CD14-positive monocyte (primary cell): ENCODE results near the gene IFNG-AS1. TPM values are rescaled to one million over a fixed set of nuclear protein-coding genes. Genes with fewer than 3 reads are reported as not detected.

Experiments used
- DNase-seq, 3 donors: peaks; one replicate each; pipeline ENCODE4 v3.0.0-alpha.2; 2011 to 2022
- H2AFZ ChIP-seq: 2 replicates; pipeline ENCODE4 v1.6.0; 2012; ENCODE audit warnings: mild to moderate bottlenecking, low read depth, low read length, inconsistent platforms; ENCODE audit not compliant: insufficient read depth, poor library complexity, severe bottlenecking
- H3K27ac ChIP-seq, 2 donors: 1 replicate in 1 of 2; 2 replicates in 1 of 2; pipeline ENCODE4 v1.5.1; 2012 to 2013; ENCODE audit warnings: low read length in 2 of 2, control low read depth in 1 of 2, inconsistent platforms in 1 of 2, low read depth in 1 of 2, mild to moderate bottlenecking in 1 of 2
- H3K27me3 ChIP-seq, 2 donors: one replicate each; pipeline versions ENCODE4 v1.6.0 to v1.6.1; 2011 to 2013; ENCODE audit warnings: low read length in 2 of 2; ENCODE audit not compliant: control insufficient read depth in 2 of 2, insufficient read depth in 2 of 2
- H3K36me3 ChIP-seq, 2 donors: replicated peaks in 1 of 2; 1 replicate in 1 of 2; 2 replicates in 1 of 2; pipeline versions ENCODE4 v1.5.1 to v1.6.1; 2012 to 2013; ENCODE audit warnings: low read length in 2 of 2, control low read depth in 1 of 2, inconsistent platforms in 1 of 2, mild to moderate bottlenecking in 1 of 2; ENCODE audit not compliant: insufficient read depth in 2 of 2, control insufficient read depth in 1 of 2
- H3K4me1 ChIP-seq, 2 donors: 1 replicate in 1 of 2; 2 replicates in 1 of 2; pipeline versions ENCODE4 v1.5.1 to v1.6.1; 2012 to 2013; ENCODE audit warnings: low read length in 2 of 2, control low read depth in 1 of 2, inconsistent platforms in 1 of 2, mild to moderate bottlenecking in 1 of 2, moderate library complexity in 1 of 2; ENCODE audit not compliant: insufficient read depth in 2 of 2, control insufficient read depth in 1 of 2
- H3K4me2 ChIP-seq: replicated peaks from 2 replicates; pipeline ENCODE3; 2012; ENCODE audit warnings: low read length, moderate library complexity, mild to moderate bottlenecking; ENCODE audit not compliant: poor library complexity, severe bottlenecking; ENCODE audit errors: extremely low read depth
- H3K4me3 ChIP-seq, 3 experiments: fragments of 200-600 bp in 1 of 3; sonication (generic) in 1 of 3; replicated peaks in 1 of 3; 1 replicate in 2 of 3; 2 replicates in 1 of 3; pipeline ENCODE4 v1.5.1; 2011 to 2013; ENCODE audit warnings: low read length in 3 of 3, mild to moderate bottlenecking in 3 of 3, control low read depth in 2 of 3, low read depth in 2 of 3, inconsistent platforms in 1 of 3, moderate library complexity in 1 of 3
- H3K79me2 ChIP-seq: 2 replicates; pipeline ENCODE4 v1.6.0; 2012; ENCODE audit warnings: mild to moderate bottlenecking, control low read depth, inconsistent platforms, low read length, moderate library complexity; ENCODE audit not compliant: insufficient read depth
- H3K9ac ChIP-seq: 2 replicates; pipeline ENCODE4 v1.6.0; 2017; ENCODE audit warnings: low read length, mild to moderate bottlenecking; ENCODE audit not compliant: insufficient read depth, poor library complexity, severe bottlenecking
- H3K9me3 ChIP-seq, 2 donors: replicated peaks in 1 of 2; 1 replicate in 1 of 2; 2 replicates in 1 of 2; pipeline versions ENCODE4 v1.5.1 to v1.6.1; 2012 to 2013; ENCODE audit warnings: low read length in 2 of 2, control low read depth in 1 of 2; ENCODE audit not compliant: control insufficient read depth in 1 of 2, insufficient read depth in 1 of 2
- H4K20me1 ChIP-seq: 2 replicates; pipeline ENCODE4 v1.6.0; 2012; ENCODE audit warnings: mild to moderate bottlenecking, low read length, control low read depth, moderate library complexity; ENCODE audit not compliant: insufficient read depth
- H3K27ac Mint-ChIP-seq, 7 donors: one replicate each; pipeline ENCODE4 v1.8.0; 2020; ENCODE audit warnings: mild to moderate bottlenecking in 7 of 7, mixed read lengths in 7 of 7, moderate library complexity in 6 of 7, inconsistent platforms in 2 of 7
- H3K27me3 Mint-ChIP-seq, 3 donors: one replicate each; pipeline ENCODE4 v1.8.0; 2021 to 2022; ENCODE audit warnings: low read depth in 3 of 3, mild to moderate bottlenecking in 3 of 3, mixed read lengths in 3 of 3, moderate library complexity in 3 of 3, inconsistent platforms in 1 of 3
- H3K36me3 Mint-ChIP-seq, 2 donors: one replicate each; pipeline ENCODE4 v1.8.0; 2020; ENCODE audit warnings: mixed read lengths in 2 of 2, inconsistent platforms in 1 of 2, mild to moderate bottlenecking in 1 of 2
- H3K4me1 Mint-ChIP-seq: one replicate; pipeline ENCODE4 v1.8.0; 2020; ENCODE audit warnings: mild to moderate bottlenecking, mixed read lengths
- H3K4me3 Mint-ChIP-seq, 2 donors: one replicate each; pipeline ENCODE4 v1.8.0; 2020; ENCODE audit warnings: mild to moderate bottlenecking in 2 of 2, mixed read lengths in 2 of 2, moderate library complexity in 1 of 2
- H3K9me3 Mint-ChIP-seq, 7 donors: one replicate each; pipeline ENCODE4 v1.8.0; 2020 to 2022; ENCODE audit warnings: mixed read lengths in 7 of 7, mild to moderate bottlenecking in 6 of 7, moderate library complexity in 6 of 7, inconsistent platforms in 2 of 7
- CTCF ChIP-seq: fragments of 200-600 bp; IDR thresholded peaks from one replicate; pipeline ENCODE4 v1.8.0; 2022; ENCODE audit warnings: antibody characterized with exemption, mild to moderate bottlenecking
- WGBS: methylation state at CpG from one replicate; pipeline ENCODE4 v1.1.5; 2013; ENCODE audit warnings: missing lambda C conversion rate; ENCODE audit not compliant: insufficient coverage; 5-methylcytosine and 5-hydroxymethylcytosine counted together
- intact Hi-C, 2 donors: fragments of 100-400 bp; cut with micrococcal nuclease; formaldehyde crosslinking; loops; one replicate each; pipeline versions ENCODE4 v1.15.0 to v1.15.1; 2023
- polyA plus RNA-seq, 3 donors: library from polyadenylated mRNA; depleted of rRNA in 1 of 3; unstranded in 2 of 3; stranded (reverse) in 1 of 3; fragments of 300-500 nt in 2 of 3; fragments of >200 nt in 1 of 3; fragmentation: Illumina TruSeq in 2 of 3; gene quantifications; 1 replicate in 2 of 3; 2 replicates in 1 of 3; pipeline ENCODE4 v1.2.3, GENCODE V29; 2012 to 2021

IFNG-AS1 gene
- polyA plus RNA-seq, 3 donors, result not detected

- no peaks in the 10 kb centered on the region for H3K27me3 ChIP-seq
- H3K9me3 ChIP-seq, result no peaks in the 10 kb centered on the region
- intact Hi-C loops, result no loop called here
- H3K4me3 Mint-ChIP-seq, result no peak overlapping the region
- no peak overlapping the region for H3K4me2 ChIP-seq
- H3K4me1 ChIP-seq, result no peaks in the 10 kb centered on the region
- no peak overlapping the region for H3K27ac Mint-ChIP-seq
- no peaks in the 10 kb centered on the region for H4K20me1 ChIP-seq
- no peak overlapping the region for H3K4me3 ChIP-seq
- no peaks in the 10 kb centered on the region for H3K9me3 Mint-ChIP-seq
- no peaks in the 10 kb centered on the region for H3K36me3 ChIP-seq
- no peaks in the 10 kb centered on the region for H3K79me2 ChIP-seq
- no peak overlapping the region for H2AFZ ChIP-seq
- TF ChIP-seq CTCF, result no peak
- H3K4me1 Mint-ChIP-seq, result no peaks in the 10 kb centered on the region
- H3K27ac ChIP-seq, result no peak overlapping the region
- no peak overlapping the region for H3K9ac ChIP-seq
- H3K27me3 Mint-ChIP-seq, result peaks cover 0 to 3% (median 0%) of the 10 kb centered on the region in 3 donors
- no CpG with 5 or more reads among the region's 2 CpGs for WGBS
- H3K36me3 Mint-ChIP-seq, result no peaks in the 10 kb centered on the region
- DNase-seq, result no peak
Observed at GRCh38 chr12:67966560-67966959, 22.7 kb upstream of the IFNG-AS1 start.

GRCh38 chr12:67968321-67968720 lies 20.9 kb upstream of the IFNG-AS1 start:
- Mint-ChIP-seq H3K4me3 (no peak overlapping the region), H3K36me3 (no peaks in the 10 kb centered on the region), H3K27me3 (peaks cover 0 to 4% (median 0%) of the 10 kb centered on the region in 3 donors), H3K9me3 (no peaks in the 10 kb centered on the region), H3K27ac (no peak overlapping the region), H3K4me1 (no peaks in the 10 kb centered on the region)
- Histone ChIP-seq H3K4me1 (no peaks in the 10 kb centered on the region), H2AFZ (no peak overlapping the region), H3K9me3 (no peaks in the 10 kb centered on the region), H4K20me1 (no peaks in the 10 kb centered on the region), H3K4me3 (no peak overlapping the region), H3K9ac (no peak overlapping the region), H3K79me2 (no peaks in the 10 kb centered on the region), H3K27me3 (no peaks in the 10 kb centered on the region), H3K4me2 (no peak overlapping the region), H3K36me3 (no peaks in the 10 kb centered on the region), H3K27ac (no peak overlapping the region)
- no peak for TF ChIP-seq CTCF
- intact Hi-C loops, result no loop called here
- DNase-seq, result no peak
- no CpG with 5 or more reads among the region's 2 CpGs for WGBS
